Inflammatory macrophage treated with lipopolysaccharide for 4 hours (primary cell): ENCODE measurements around the gene CDC42BPB.

Source experiments
- DNase-seq: peaks from one replicate; pipeline ENCODE4 v3.0.0-alpha.2; 2020

The CDC42BPB gene

DNA sequence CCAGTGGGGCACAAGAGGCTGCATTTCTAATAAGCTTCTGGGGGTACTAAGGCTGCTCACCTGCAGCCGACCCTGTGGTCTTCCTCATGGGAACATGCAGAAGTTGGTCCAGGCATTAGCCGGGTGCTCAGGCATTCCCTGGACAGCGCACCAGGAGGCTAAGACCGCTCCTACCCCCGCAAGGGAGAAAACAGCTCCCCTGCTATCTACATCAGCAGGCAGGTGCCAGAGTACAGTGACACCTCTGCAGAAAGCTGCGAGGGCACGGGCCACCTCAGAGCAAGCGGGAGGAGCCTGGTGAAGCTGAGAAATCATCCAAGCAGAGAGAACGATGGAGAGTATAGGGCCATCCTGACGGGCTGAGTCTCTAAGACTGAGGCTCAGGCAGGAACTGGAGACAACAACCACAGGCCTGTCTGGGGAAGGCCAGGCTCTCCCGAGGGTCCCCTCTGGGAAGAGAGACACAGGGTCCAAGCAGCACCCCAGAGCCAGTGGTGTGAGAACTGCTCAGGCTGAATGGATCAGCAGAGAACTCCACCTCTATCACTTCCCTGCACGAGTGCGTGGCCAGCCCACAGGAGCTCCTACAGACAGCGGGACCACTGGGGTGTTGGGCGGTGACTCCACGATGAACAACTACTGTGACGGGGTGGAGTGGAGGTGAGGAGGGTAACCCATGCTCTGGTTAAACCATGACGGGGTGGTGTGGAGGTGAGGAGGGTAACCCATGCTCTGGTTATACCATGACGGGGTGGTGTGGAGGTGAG is 72.8 kb downstream of the CDC42BPB start:
- no peak for DNase-seq

DNA sequence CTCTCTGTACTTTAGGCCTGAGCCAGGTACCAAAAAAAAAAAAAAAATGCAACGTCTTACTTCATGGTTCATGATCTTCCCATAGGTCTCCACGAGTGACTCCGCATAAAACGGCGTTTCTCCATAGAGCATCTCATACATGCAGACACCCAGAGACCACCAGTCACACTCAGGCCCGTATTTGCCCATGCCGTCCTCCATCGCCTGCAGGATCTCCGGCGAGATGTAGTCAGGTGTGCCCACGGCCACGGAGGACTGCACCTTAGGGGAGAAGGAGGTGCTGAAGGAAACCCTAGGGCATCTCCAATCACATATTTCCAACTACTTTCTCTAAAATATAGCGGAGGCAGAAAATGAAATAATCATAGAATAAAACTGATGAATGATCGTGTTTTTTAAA is 73.9 kb downstream of the CDC42BPB start:
- DNase-seq, result no peak

DNA sequence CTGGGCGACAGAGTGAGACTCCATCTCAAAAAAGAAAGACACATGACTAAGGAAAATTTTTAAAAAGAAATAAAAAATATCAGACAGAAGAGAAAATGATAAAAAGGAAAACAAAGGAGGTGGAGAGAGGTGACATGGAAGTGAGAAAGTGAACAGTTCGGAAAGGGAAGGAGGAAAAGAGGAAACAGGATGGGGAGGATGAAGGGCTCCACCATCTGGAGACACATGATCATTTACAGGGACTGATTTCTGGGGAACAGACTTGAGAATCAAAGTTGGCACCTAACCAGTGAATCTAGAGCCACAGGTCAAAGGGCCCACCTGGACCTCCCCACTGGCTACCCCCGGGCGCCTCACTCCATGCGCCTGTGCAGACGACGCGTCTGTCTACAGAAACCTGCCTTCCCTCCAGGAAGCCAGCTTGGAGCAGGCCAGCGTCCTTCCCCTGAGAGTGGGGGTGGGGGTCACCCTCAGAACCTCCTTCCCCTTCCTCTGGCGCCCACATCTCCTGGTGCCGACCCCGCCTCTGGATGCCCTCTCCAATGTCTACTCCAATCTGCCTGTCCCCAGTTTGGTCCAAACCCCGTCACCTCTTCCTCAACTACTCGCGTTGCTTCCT is 74.4 kb downstream of the CDC42BPB start:
- DNase-seq, result peak; percentile 15

DNA sequence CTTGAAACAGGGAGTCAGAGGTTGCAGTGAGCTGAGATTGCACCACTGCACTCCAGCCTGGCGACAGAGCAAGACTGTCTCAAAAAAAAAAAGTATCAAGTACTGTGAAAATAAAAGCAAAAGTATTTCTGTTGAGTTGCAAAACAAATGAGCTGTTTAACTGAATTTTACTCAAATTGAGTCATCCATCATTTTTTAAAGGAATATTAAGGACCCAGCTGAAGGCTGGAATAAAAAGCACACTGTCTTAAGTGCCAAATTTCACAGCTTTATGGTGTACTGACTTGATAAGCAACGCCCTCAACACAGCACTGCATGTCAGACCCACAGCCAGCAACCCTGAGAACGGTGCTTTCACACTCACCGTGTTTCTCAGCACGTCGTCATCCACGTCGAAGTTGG is 76.9 kb downstream of the CDC42BPB start:
- DNase-seq, result peak; percentile 78

DNA sequence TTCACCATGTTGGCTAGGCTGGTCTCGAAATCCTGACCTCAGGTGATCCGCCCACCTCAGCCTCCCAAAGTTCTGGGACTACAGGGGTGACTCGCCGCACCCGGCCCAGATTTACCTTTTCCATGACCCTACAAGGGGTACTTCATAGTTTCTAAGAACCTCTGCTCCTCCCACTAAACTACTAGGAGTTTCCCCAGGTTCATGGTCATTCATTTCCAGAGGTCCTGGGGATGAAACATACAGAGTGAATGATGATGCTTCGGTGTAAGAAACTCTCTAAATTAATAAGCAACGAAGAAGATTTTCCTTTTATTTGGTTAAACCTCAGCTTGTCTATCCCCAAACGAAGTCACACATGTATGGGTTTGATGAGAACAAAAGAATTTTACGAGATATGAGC is 77.9 kb downstream of the CDC42BPB start:
- no peak for DNase-seq

DNA sequence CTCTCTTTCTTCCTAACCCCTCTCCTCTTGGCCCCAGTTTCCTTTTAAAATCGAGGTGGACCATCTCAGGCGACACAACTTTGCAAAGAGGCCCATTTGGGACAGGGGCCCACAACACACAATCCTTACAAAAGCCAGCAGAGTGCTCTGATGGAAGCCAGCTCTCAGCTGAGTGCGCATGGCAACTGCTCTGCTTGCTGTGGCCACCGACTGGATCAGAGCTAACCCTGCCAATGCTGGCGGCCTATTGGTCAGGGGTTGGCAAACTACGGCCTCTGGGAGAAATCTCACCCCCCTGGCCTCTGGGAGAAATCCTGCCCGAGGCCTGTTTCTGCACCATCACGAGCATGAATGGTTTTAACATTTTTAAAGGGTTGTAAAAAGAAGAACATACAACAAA is 79.9 kb downstream of the CDC42BPB start:
- no peak for DNase-seq

DNA sequence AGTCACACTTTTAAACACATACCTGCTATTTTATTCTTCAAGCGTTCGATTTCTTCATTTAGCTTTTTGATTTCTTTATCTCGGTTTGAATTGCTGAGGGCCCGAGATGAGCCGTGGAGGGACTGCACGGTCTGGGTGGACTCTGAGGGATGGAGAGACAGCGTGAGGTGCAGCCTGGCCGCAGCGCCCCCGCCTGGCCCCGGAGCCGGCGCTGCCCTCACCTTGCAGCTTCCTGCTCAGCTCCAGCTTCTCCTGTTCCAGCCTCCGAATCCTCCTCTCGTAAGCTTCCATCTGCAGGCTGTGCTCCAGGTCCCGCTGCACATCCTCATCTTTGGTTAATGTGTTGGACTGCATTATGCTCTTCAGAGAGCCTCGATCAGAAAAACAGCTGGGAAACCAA is 81.7 kb downstream of the CDC42BPB start:
- no peak for DNase-seq

DNA sequence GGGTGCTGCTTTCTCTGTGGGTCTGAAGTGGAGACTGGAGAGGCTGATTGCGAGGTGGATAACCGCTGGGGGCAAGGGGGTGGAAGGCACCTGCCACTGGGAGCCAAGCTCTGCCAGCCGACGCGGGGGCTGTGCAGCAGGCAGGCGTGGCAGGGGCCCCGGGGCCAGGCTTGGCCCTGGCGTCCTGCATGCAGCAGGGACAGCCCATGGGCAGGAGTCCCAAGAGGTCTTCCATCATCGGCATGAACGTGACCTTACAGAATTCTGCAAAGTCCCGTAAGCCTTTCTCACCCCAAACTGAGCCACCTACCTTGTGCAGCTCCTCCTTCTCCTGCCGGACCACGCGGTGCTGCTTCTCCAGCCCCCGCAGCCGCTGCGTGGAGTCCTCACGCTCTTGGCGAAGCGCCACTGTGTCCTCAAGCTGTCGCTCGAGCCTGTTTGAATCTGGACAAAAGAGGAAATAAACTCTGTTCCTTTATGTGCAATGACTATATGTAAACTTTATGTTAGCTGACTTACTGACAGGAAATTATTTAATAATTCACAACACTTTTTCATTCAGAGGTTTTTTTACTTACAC is 83.6 kb downstream of the CDC42BPB start:
- peak; percentile 43 for DNase-seq

DNA sequence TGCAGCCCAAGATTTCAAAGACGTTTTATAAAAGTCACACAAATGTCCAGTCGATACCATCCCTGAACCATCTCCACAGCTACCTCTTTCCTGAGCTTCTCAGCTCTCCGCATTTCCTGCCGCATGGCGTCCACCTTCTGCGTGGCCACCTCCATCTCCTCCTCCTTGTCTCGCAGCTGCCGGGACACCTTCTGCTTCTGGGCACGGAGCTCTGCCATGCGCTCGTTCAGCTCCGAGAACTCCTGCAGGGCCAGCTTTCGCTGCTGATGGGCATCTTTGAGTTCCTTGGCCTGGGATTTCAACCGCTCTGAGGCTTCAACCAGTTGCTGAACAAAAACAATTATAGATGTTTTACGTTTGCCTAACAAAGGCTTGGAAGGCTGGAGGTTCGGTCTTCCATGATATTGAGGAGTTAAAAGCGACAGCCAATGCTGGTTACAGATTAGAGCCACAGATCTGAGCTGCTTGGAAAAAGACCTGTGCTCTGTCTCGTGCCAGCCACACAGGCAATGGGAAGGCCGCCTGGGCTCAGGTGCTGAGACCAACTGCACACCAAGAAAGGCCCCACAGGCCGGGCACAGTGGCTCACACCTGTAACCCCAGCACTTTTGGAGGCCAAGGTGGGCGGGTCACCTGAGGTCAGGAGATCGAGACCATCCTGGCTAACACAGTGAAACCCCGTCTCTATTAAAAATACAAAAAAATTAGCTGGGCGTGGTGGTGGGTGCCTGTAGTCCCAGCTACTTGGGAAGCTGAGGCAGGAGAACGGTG is 85.3 kb downstream of the CDC42BPB start:
- no peak for DNase-seq

DNA sequence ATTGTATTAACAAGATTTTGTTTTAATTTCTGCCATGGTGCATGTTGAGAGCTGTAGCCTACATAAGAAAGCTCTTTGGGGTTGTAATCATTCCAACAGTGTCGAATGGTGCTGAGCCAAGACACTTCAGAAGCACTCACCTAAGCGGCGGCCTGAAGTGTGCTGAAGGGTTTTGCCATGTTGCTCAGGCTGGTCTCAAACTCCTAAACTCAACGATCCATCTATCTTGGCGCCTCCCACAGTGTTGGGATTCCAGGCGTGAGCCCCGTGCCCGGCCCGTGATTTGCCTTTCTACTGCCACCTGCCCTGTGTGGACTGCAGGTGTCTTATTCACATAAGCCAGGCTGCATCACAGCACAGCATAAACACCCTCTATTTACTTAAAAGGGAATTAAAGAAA is 86.0 kb downstream of the CDC42BPB start:
- no peak for DNase-seq

DNA sequence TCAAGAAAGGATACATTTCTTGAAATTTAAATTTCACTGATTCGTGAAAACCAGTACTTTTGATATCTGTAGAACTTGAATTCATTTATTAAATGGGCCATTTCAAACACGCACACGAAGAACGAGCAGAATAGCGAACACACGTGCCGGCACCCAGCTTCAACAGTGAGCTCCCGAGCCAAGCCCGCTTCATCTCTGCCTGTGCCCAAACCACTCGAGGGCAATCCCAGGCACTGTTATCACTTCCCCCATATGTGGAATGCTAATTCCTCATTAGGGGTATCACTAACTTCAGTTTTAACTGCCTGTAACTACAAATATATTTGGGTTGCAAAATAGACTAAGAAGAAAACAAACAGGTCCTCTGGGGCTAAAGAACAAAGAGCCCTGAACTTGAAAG is 86.9 kb downstream of the CDC42BPB start:
- no peak for DNase-seq

DNA sequence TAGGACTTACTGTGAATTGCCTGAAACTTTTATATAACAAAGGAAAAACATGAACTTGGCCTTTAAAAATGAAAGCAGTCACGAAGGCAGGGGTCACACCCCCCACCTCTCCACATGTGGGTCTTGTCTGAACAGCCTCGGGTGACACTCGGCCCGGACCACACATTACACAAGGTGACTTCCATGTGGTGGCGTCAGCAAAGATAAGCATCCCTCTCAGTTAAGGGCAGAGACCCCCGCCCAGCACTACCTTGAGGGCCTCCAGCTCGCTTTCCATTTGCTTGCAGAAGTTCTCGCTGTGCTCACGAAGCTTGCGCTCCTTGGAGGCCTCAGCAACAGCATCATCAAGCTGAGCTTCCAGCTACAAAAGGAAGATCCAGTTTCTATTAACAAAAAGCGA is 87.4 kb downstream of the CDC42BPB start:
- no peak for DNase-seq

DNA sequence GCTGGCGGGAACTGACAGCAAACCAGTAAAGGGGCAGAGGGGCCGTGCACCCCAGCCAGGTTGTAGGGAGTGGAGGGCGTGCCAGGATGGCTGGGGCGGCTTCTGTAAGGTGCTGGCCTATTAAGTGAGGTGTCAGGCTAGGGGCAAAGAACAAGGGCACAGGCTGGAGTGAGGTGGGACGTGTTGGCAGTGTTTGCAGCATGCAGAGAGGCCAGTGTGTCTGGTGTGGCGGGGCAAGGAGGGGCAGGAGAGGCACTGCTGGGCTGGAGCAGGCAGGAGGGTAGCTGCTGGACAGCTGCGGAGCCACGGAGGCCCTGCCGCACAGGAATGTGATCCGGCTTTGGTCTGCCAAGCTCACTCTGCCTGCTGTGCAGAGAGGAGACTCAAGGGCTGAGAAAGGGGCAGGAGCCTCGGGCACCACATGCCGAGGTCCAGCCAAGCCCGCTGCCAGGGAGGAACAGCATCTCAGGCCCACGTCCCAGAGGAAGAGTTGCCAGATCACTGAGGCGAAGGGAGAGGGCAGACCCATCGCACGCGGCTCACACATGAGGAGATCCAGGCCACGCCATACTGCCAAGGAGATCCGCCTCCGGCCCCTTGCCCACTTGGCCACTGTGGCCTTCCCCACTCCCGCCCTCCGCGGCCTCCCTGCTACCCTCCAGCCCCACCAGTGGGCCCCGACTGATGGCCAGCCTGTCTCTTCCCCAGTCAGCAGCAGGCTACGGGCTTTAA is 88.1 kb downstream of the CDC42BPB start:
- no peak for DNase-seq

DNA sequence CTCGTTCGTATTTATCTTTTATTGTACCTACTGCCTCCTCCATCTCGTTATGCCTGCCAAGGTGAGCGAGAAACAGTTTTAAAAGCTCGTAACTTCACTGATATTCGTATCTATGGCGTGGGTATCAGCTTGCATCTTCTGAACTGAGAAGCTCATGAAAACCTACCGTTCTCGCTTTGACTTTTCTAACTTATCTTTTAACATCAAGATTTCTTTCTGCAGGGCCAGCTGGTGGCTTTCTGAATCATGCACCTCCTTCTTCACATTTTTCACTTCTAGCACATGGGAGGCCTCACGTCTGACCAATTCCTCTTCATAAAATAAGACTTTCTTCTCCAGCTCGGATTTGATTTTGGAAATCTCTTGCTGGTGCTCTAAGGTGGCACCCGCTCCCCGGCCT is 89.0 kb downstream of the CDC42BPB start:
- DNase-seq, result no peak

DNA sequence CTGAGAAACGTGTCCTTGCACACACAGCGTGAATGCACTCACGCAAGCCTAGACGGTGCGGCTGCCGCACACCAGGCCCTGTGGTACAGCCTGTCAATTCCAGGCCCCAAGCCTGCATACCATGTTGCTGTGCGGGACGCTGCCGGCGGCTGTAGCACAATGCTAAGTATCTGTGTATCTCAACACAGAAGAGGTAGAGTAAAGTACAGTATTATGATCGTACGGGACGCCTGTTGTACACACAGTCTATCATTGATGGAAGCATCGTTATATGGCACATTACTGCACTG is 89.9 kb downstream of the CDC42BPB start:
- DNase-seq, result no peak

DNA sequence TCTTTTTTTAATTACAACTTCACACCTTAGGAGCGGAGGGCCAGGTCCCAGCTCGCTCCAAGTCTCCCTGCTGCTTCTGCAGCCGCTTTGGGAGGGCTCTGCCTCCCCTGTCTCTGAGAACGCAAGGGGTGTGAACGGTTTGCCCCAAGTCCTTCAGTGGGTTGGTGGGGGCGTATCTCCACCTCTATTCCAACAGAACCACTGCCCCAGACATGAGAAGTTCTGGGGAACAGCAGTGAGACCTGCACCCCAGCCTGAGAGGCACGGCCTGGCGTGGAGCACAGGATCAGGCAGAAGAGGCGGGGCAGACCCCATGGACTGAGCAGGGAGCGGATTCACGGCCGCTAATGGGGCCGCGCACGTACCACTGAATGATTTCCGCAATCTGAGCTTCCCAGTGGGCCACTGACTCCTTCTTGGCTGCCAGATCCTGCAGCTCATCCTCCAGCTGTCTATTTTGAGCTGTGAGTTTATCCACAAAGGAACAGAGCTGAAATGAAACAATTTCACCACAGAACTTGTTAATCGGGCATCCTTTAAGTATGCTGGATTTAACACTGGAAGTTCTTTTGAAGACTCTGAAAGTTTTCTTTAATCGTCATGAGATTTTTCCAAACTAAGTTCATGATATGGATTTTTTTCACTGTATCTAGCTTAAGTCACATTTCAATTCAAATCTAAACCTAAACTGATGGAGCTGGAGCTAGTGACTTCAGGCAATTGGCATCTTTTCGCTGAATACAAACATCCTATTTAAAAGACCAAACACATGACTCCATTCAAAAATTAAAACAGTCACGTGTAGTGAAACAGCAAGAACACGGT is 90.5 kb downstream of the CDC42BPB start:
- no peak for DNase-seq

DNA sequence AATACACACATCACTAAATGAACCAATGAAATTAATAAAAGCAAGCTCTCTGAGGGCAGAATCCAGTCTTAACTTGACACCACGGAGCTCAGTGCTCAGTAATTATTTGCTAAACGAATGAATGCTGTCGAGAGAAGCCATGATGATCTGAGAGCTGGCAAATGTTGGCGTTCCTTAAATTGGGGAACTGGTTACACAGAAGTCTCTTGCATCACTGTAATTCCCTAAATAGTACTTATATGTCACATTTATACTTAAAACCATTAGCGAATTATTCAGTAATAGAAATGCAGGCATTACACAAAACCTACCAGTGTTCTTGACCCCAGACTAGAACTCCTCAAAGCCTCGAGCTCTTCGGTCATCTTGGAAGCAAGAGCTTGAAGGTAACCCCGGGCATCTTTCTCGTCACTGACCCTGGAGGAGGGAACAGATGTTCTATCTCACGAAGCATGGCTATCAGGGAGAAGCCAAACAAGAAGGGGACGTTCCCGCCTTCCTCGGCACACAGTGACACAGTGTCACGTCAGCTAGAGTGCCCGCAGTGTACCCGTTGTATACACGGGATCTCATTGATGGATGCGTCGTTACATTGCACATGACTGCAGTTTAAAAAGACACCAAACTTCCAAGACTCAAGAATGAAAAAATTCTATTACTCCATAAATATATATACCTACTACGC is 91.2 kb downstream of the CDC42BPB start:
- peak; percentile 71 for DNase-seq

DNA sequence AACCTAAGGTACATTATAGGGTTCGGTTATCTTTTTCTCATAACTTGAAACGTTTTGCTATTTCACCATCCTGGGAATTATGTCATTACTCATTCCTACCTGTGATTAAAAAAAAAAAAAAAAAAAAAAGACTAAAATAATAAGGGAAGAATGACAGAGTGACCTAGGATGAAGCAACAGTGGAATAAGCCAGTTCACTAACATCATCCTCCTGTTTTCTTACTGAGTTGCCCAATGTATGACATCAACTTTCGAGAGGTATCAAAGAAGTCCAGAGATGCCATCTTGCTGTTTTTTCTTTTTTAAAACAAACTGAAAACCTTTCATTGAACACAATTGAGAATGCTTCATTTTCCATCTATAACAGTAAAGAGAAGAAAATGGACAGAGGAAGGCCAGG is 92.1 kb downstream of the CDC42BPB start:
- peak; percentile 77 for DNase-seq

DNA sequence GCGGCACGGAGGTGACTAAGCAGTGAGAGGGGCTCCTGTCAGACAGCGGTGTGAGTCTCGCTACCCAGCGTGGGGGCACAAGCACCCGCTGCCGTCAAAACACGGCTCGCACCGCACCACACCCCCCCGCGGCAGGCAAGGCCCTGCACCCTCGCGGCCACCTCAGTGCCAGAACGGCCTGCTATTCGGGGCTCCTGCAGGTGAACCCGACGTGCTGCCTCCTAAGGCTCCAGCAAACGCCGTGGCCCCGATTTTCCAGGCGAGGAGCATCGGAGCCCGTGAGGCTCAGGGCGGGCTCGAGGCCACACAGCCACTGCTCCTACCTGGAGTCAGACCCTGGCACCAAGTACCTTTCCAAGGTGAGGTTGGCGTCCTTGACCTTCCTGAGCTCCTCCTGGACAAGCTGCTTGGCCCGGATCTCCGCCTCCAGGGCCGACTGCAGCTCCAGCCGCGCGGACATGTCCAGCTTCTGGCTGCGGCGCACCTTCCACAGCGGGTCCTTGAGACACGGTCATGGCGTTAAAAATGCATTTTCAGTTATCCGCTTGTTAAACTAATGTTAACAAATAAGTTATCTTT is 93.1 kb downstream of the CDC42BPB start:
- no peak for DNase-seq

DNA sequence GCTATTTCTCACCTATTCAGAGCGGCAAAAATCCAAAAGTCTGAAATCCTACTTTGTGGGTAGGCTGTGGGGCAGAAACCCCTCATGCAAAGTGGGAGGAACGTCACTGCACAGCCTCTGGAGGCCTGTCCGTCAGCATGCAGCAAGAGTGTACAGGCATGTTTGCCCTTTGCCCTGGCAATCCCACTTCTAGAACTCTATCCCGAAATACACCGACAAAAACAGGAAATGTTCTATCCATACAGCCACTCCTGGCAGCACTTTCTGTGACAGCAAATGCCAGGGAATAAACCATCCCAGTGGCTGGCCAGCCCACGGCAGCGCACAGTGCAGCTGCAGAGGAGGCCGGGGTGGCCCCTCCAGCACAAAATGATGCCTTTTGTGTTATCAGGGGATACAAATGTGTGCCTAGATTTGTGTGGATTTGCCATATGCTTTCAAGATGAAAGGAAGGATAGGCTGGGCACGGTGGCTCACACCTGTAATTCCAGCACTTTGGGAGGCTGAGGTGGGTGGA is 95.2 kb downstream of the CDC42BPB start:
- no peak for DNase-seq

DNA sequence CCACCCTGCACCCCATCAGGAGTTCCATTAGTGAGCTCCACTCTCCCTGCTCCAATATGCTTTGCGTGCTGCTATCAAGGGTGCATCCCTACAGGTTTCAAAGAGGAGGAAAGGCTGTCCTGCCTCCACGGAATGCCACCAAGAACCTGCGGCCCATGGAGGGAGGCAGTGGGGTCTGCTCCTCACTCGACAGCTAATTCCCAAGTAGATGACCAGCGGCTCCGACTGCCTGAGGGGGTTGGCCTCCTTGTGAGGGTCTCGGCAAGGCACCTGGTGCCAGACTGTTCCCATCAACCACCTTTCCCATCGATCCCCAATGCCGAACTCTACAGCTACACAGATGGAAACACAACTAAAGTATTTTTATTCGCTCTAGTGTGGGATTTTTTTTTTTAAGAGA is 98.9 kb downstream of the CDC42BPB start:
- DNase-seq, result no peak
